Activated CD8-positive, alpha-beta memory T cell treated with anti-CD3 and anti-CD28 coated beads, Interleukin-2, amount 10 ng/mL, durations not matched to agents 7 days and 5 days (primary cell): ENCODE measurements around the gene MED1. TPM values are rescaled to one million over a fixed set of nuclear protein-coding genes. Genes with fewer than 3 reads are reported as not detected.
"Not testable (repeated sequence)": the region's sequence is repeated elsewhere in the genome, so short reads cannot be mapped to it uniquely, and the experiment has no call there.

Experiments
- ATAC-seq: fragments of 150-1000 bp; cut with Tn5 transposase; one replicate; pipeline ENCODE4 v1.10.0; 2021; ENCODE audit warnings: moderate library complexity
- CTCF ChIA-PET: fragments of 350-600 bp; sonication (Branson Sonifier 250); formaldehyde crosslinking; loops from one replicate; lab custom pipeline; 2021; ENCODE audit warnings: antibody characterized with exemption; lab: Charles Lee
- DNase-seq: peaks from one replicate; pipeline ENCODE4 v3.0.0-alpha.2; 2020
- H3K27ac Mint-ChIP-seq: one replicate; pipeline ENCODE4 v1.8.0; 2021; ENCODE audit warnings: mild to moderate bottlenecking, mixed read lengths
- H3K27me3 Mint-ChIP-seq: one replicate; pipeline ENCODE4 v1.8.0; 2021; ENCODE audit warnings: mixed read lengths
- H3K36me3 Mint-ChIP-seq: one replicate; pipeline ENCODE4 v1.8.0; 2021; ENCODE audit warnings: mild to moderate bottlenecking, mixed read lengths
- H3K4me1 Mint-ChIP-seq: one replicate; pipeline ENCODE4 v1.8.0; 2021; ENCODE audit warnings: mixed read lengths
- H3K4me3 Mint-ChIP-seq: one replicate; pipeline ENCODE4 v1.8.0; 2021; ENCODE audit warnings: mild to moderate bottlenecking, moderate library complexity, mixed read lengths
- H3K9me3 Mint-ChIP-seq: one replicate; pipeline ENCODE4 v1.8.0; 2022; ENCODE audit warnings: low read depth, mixed read lengths
- total RNA-seq, 2 experiments: library from RNA; stranded (reverse); gene quantifications; one replicate each; pipeline ENCODE4 v1.2.3, GENCODE V29; 2021

The MED1 gene
- total RNA-seq, 2 experiments from 2014 or later = 53.2 to 73.0 TPM

GRCh38 chr17:39376434-39376833 lies 74.6 kb downstream of the MED1 start:
- Mint-ChIP-seq H3K9me3 (no peaks in the 10 kb centered on the region), H3K4me3 (no peak overlapping the region), H3K27ac (no peak overlapping the region), H3K4me1 (peaks cover 16% of the 10 kb centered on the region), H3K27me3 (no peaks in the 10 kb centered on the region), H3K36me3 (no peaks in the 10 kb centered on the region)
- CTCF ChIA-PET = no interaction called here
- DNase-seq = no peak
- ATAC-seq = no peak

- H3K9me3 Mint-ChIP-seq, H3K4me1 Mint-ChIP-seq, CTCF ChIA-PET, H3K4me3 Mint-ChIP-seq, H3K36me3 Mint-ChIP-seq, ATAC-seq, DNase-seq, H3K27me3 Mint-ChIP-seq, H3K27ac Mint-ChIP-seq: not testable (repeated sequence)
Observed at GRCh38 chr17:39367805-39368204, 83.3 kb downstream of the MED1 start.

- Mint-ChIP-seq H3K4me3 (no peak overlapping the region), H3K4me1 (peaks cover 2% of the 10 kb centered on the region), H3K36me3 (no peaks in the 10 kb centered on the region), H3K9me3 (no peaks in the 10 kb centered on the region), H3K27ac (no peak overlapping the region), H3K27me3 (no peaks in the 10 kb centered on the region)
- no peak for ATAC-seq
- no peak for DNase-seq
- CTCF ChIA-PET = no interaction called here
Observed at GRCh38 chr17:39365872-39366271, 85.2 kb downstream of the MED1 start.

- no peaks in the 10 kb centered on the region for H3K36me3 Mint-ChIP-seq
- no peaks in the 10 kb centered on the region for H3K9me3 Mint-ChIP-seq
- no peak overlapping the region for H3K27ac Mint-ChIP-seq
- DNase-seq = no peak
- no peaks in the 10 kb centered on the region for H3K27me3 Mint-ChIP-seq
- no peak overlapping the region for H3K4me3 Mint-ChIP-seq
- H3K4me1 Mint-ChIP-seq = peaks cover 2% of the 10 kb centered on the region
- ATAC-seq = no peak
- CTCF ChIA-PET = interaction anchor here (0.5 kb wide), 1 partner anchor 19 kb away, joined by 3 read pairs; no protein-coding TSS in a partner anchor
Observed at GRCh38 chr17:39365242-39365641, 85.8 kb downstream of the MED1 start.

GRCh38 chr17:39364236-39365025 lies 86.6 kb downstream of the MED1 start:
- H3K9me3 Mint-ChIP-seq = no peaks in the 10 kb centered on the region
- CTCF ChIA-PET = no interaction called here
- peaks cover 2% of the 10 kb centered on the region for H3K4me1 Mint-ChIP-seq
- DNase-seq = no peak
- no peak overlapping the region for H3K4me3 Mint-ChIP-seq
- no peaks in the 10 kb centered on the region for H3K36me3 Mint-ChIP-seq
- ATAC-seq = no peak
- H3K27me3 Mint-ChIP-seq = no peaks in the 10 kb centered on the region
- H3K27ac Mint-ChIP-seq = no peak overlapping the region

DNA sequence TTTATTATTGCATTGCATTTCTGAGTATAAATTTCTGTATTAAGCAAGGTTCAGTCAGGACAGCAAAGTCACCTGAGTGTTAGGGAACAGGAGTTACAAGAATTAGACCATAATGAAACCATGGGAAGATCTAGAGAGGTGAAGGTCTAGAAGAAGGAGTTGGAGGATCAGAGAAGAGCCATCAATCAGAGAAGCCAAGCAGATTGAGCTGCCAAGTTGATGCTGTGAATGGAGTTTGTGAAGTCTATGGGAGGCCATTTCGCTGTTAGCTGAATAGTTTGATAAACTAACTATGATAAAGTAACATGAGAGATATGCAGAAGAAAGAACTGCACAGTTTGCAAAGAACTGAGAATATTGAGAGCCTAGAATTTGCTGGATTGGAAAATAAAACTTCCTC lies 90.0 kb downstream of the MED1 start:
- Mint-ChIP-seq H3K27me3 (no peaks in the 10 kb centered on the region), H3K4me3 (no peak overlapping the region), H3K9me3 (no peaks in the 10 kb centered on the region), H3K36me3 (no peaks in the 10 kb centered on the region), H3K4me1 (peaks cover 2% of the 10 kb centered on the region), H3K27ac (no peak overlapping the region)
- ATAC-seq = no peak
- CTCF ChIA-PET = no interaction called here
- DNase-seq = no peak

GRCh38 chr17:39360537-39360936 lies 90.5 kb downstream of the MED1 start:
- CTCF ChIA-PET = no interaction called here
- ATAC-seq (no peak), DNase-seq (no peak)
- H3K4me1 Mint-ChIP-seq = peaks cover 2% of the 10 kb centered on the region
- no peaks in the 10 kb centered on the region for H3K9me3 Mint-ChIP-seq
- no peak overlapping the region for H3K27ac Mint-ChIP-seq
- no peaks in the 10 kb centered on the region for H3K27me3 Mint-ChIP-seq
- no peaks in the 10 kb centered on the region for H3K36me3 Mint-ChIP-seq
- no peak overlapping the region for H3K4me3 Mint-ChIP-seq

GRCh38 chr17:39359994-39360393 lies 91.1 kb downstream of the MED1 start:
- H3K4me1 Mint-ChIP-seq = no peaks in the 10 kb centered on the region
- H3K36me3 Mint-ChIP-seq = no peaks in the 10 kb centered on the region
- DNase-seq = no peak
- no peak overlapping the region for H3K27ac Mint-ChIP-seq
- no peaks in the 10 kb centered on the region for H3K27me3 Mint-ChIP-seq
- CTCF ChIA-PET = no interaction called here
- H3K4me3 Mint-ChIP-seq = no peak overlapping the region
- H3K9me3 Mint-ChIP-seq = no peaks in the 10 kb centered on the region
- ATAC-seq = no peak

DNA sequence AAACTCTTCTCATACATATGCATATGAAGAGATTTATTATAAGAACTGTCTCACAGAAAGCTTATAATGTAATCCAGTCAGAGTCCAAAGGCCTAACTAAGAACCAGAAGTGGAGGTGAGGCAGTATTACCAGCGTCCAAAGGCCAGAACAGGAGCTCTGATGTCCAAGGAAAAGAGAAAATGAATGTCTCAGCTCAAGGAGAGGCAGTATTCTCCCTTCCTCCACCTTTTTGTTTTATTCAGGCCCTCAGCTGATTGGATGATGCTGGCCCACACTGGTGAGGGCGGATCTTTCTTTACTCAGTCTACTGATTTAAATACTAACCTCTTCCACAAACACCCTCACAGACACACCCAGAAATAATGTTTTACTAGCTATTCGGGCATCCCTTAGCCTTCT lies 93.1 kb downstream of the MED1 start:
- H3K9me3 Mint-ChIP-seq = no peaks in the 10 kb centered on the region
- ATAC-seq = no peak
- H3K36me3 Mint-ChIP-seq = no peaks in the 10 kb centered on the region
- no peak for DNase-seq
- H3K4me3 Mint-ChIP-seq = no peak overlapping the region
- no peak overlapping the region for H3K27ac Mint-ChIP-seq
- H3K27me3 Mint-ChIP-seq = no peaks in the 10 kb centered on the region
- CTCF ChIA-PET = no interaction called here
- peaks cover 2% of the 10 kb centered on the region for H3K4me1 Mint-ChIP-seq

DNA sequence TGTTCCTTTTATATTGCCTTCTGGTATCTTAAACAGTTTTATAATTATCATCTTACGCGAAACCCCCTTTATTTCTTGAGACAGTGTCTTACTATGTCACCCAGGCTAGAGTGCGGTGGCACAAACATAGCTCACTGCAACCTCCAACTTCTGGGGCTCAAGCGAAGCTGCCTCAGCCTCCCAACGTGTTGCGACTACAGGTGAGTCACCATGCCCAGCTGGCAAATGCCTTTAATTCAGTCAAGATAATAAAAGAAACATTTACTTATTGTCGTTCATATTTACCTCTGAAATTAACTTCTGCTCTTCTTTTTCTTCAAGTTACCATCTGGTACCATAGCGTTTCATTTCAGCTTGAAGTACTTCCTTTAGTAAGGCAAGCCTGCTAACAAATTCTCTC lies 93.6 kb downstream of the MED1 start:
- H3K4me1 Mint-ChIP-seq = peaks cover 2% of the 10 kb centered on the region
- no peak overlapping the region for H3K4me3 Mint-ChIP-seq
- DNase-seq (no peak), ATAC-seq (no peak)
- H3K27me3 Mint-ChIP-seq = no peaks in the 10 kb centered on the region
- H3K9me3 Mint-ChIP-seq = no peaks in the 10 kb centered on the region
- no peak overlapping the region for H3K27ac Mint-ChIP-seq
- H3K36me3 Mint-ChIP-seq = no peaks in the 10 kb centered on the region
- CTCF ChIA-PET = interaction anchor here (0.6 kb wide), 1 partner anchor 26 kb away, joined by 3 read pairs; no protein-coding TSS in a partner anchor

Other genes with a start within 250 kb of the MED1 start
- gene STAC2, start 225.3 kb downstream of the MED1 start, total RNA-seq = not detected
- 10 to 100 TPM; 12.9 to 14.1 TPM for gene FBXL20, start 49.6 kb downstream of the MED1 start, total RNA-seq
- gene CDK12, start 10.2 kb upstream of the MED1 start, total RNA-seq = 10 to 100 TPM; 84.4 to 97.3 TPM
- not detected for gene NEUROD2, start 156.7 kb upstream of the MED1 start, total RNA-seq
- not detected for gene PPP1R1B, start 175.7 kb upstream of the MED1 start, total RNA-seq
- 10 to 100 TPM; 70.5 to 75.7 TPM for gene STARD3, start 185.9 kb upstream of the MED1 start, total RNA-seq
- 1 to 10 TPM; 1.1 to 1.3 TPM for gene TCAP, start 214.1 kb upstream of the MED1 start, total RNA-seq
- not detected for gene PNMT, start 217.2 kb upstream of the MED1 start, total RNA-seq
- gene PGAP3, start 236.8 kb upstream of the MED1 start, total RNA-seq = 10 to 100 TPM; 10.5 to 13.8 TPM
- 1 to 10 TPM; 3.5 to 4.7 TPM for gene ERBB2, start 248.8 kb upstream of the MED1 start, total RNA-seq